Keratinocyte (primary cell): ENCODE results near the gene ZBTB26. TPM values are rescaled to one million over a fixed set of nuclear protein-coding genes. Genes with fewer than 3 reads are reported as not detected.
A peak's percentile ranks its signal among the peaks of the same experiment; 100 is the strongest.

Source experiments
- DNase-seq: peaks from one replicate; pipeline ENCODE4 v3.0.0-alpha.2; 2011; ENCODE audit warnings: low read depth, missing footprints, low spot score
- FAIRE-seq: peaks from 2 replicates; lab custom pipeline; 2011; peaks lifted over from hg19 to GRCh38; lab: Jason Lieb, UNC
- H2AFZ ChIP-seq: 2 replicates; pipeline ENCODE4 v1.6.0; 2012; ENCODE audit warnings: low read length, control low read depth, inconsistent platforms; ENCODE audit not compliant: control insufficient read depth
- H3K27ac ChIP-seq: 2 replicates; pipeline ENCODE4 v1.5.1; 2011; ENCODE audit warnings: low read length; ENCODE audit not compliant: control insufficient read depth, insufficient read depth
- H3K27me3 ChIP-seq: 3 replicates; pipeline ENCODE4 v1.6.0; 2011; ENCODE audit warnings: low read length; ENCODE audit not compliant: control insufficient read depth, insufficient read depth; ENCODE audit errors: extremely low read depth
- H3K36me3 ChIP-seq, 2 experiments: 2 replicates in 1 of 2; 3 replicates in 1 of 2; pipeline ENCODE4 v1.5.1; 2011; ENCODE audit warnings: low read length in 2 of 2, mild to moderate bottlenecking in 1 of 2; ENCODE audit not compliant: control insufficient read depth in 2 of 2, insufficient read depth in 2 of 2; ENCODE audit errors: extremely low read depth in 1 of 2
- H3K4me1 ChIP-seq: 3 replicates; pipeline ENCODE4 v1.5.1; 2011; ENCODE audit warnings: low read length; ENCODE audit not compliant: control insufficient read depth, insufficient read depth; ENCODE audit errors: extremely low read depth
- H3K4me2 ChIP-seq: 3 replicates; pipeline ENCODE4 v1.6.0; 2011; ENCODE audit warnings: low read depth, low read length; ENCODE audit not compliant: control insufficient read depth, insufficient read depth; ENCODE audit errors: extremely low read depth
- H3K4me3 ChIP-seq, 3 experiments: fragments of 200-600 bp in 1 of 3; sonication (generic) in 1 of 3; 2 replicates in 2 of 3; 3 replicates in 1 of 3; pipeline ENCODE4 v1.5.1; 2011 to 2016; ENCODE audit warnings: low read length in 3 of 3, mild to moderate bottlenecking in 3 of 3, control low read depth in 2 of 3, inconsistent platforms in 1 of 3, low read depth in 1 of 3, mixed read lengths in 1 of 3, mixed run types in 1 of 3, moderate library complexity in 1 of 3; ENCODE audit not compliant: control insufficient read depth in 2 of 3, insufficient read depth in 2 of 3; ENCODE audit errors: extremely low read depth in 1 of 3
- H3K79me2 ChIP-seq: 2 replicates; pipeline ENCODE4 v1.6.0; 2012; ENCODE audit warnings: low read length; ENCODE audit not compliant: control insufficient read depth, insufficient read depth
- H3K9ac ChIP-seq: 3 replicates; pipeline ENCODE4 v1.6.0; 2011; ENCODE audit warnings: low read length; ENCODE audit not compliant: control insufficient read depth, insufficient read depth; ENCODE audit errors: extremely low read depth
- H3K9me1 ChIP-seq: 3 replicates; pipeline ENCODE4 v1.6.0; 2011; ENCODE audit warnings: low read length; ENCODE audit not compliant: control insufficient read depth, insufficient read depth; ENCODE audit errors: extremely low read depth
- H3K9me3 ChIP-seq: 2 replicates; pipeline ENCODE4 v1.5.1; 2012; ENCODE audit warnings: low read depth, low read length; ENCODE audit not compliant: control insufficient read depth
- H4K20me1 ChIP-seq: 3 replicates; pipeline ENCODE4 v1.6.0; 2011; ENCODE audit warnings: low read length; ENCODE audit not compliant: control insufficient read depth, insufficient read depth; ENCODE audit errors: extremely low read depth
- EZH2 ChIP-seq: IDR thresholded peaks from one replicate; pipeline ENCODE4 v1.6.1; 2012; ENCODE audit warnings: inconsistent platforms, mild to moderate bottlenecking, low read length, moderate library complexity
- dilution Hi-C: fragments of 300-500 bp; cut with MboI; formaldehyde crosslinking; loops from one replicate; pipeline ENCODE4 v1.7.0; 2020; ENCODE audit warnings: low sequenced_read_pairs; ENCODE audit not compliant: extremely low pct_ligation_motif_present
- polyA plus RNA-seq, 5 experiments: library from polyadenylated mRNA; depleted of rRNA in 3 of 5; stranded (reverse) in 3 of 5; stranded (forward) in 1 of 5; unstranded in 1 of 5; fragments of >200 nt; gene quantifications; 1 replicate in 1 of 5; 2 replicates in 3 of 5; 3 replicates in 1 of 5; pipeline versions ENCODE4 v1.2.1 to v1.2.3, GENCODE V29; 2011 to 2012; ENCODE audit warnings: missing spikeins in 2 of 5, low read depth in 1 of 5, low replicate concordance in 1 of 5
- TF ChIP-seq, protein P1 (sequence below), 3 experiments: IDR thresholded peaks in 1 of 3; conservative IDR thresholded peaks in 1 of 3; optimal IDR thresholded peaks in 1 of 3; 2 replicates in 2 of 3; 3 replicates in 1 of 3; pipeline versions ENCODE3 to v1.5.1; 2011; ENCODE audit warnings: low read length in 3 of 3, mild to moderate bottlenecking in 3 of 3, moderate library complexity in 2 of 3, control low read depth in 1 of 3, inconsistent platforms in 1 of 3; ENCODE audit not compliant: insufficient read depth in 2 of 3; ENCODE audit errors: extremely low read depth in 1 of 3

Gene ZBTB26
- polyA plus RNA-seq, 1 donor (not counting 4 experiments of a cell fraction or from before 2014, with no cell fraction given): 4.1 TPM

DNA sequence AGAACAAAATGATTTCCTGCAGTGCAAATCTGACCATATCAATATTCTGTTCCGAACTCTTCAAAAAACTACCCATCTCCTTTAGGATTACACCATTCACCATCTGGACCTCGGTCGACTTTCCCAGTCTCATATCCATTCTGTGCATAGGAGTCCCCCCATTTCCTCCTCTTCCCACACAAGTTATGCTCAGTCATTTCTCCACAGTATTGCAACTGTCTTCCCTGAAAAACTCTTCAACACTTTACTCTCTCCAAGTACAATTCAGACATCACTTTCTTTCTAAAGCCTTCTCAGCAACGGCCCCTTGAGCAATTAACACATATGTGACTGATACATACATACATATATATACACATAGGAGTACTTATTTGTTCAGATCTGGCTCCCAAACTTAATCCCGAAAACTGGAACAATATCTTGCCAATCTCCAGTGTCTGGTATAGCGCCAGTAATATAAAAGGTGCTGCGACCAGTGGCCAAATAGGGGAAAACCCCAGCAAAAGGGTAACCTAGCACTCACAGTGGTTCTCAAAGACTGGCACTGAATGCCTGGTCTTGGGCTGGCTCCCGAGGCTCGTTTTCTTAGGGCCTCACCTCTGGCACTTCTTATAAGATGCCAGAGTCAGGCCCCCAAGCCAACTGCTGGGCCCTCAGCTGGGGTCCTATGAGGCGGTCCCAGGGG, 629 bp downstream of the ZBTB26 start:
- Histone ChIP-seq H3K36me3 (no peaks in the 10 kb centered on the region), H3K27me3 (no peaks in the 10 kb centered on the region), H3K9me1 (no peaks in the 10 kb centered on the region), H4K20me1 (no peaks in the 10 kb centered on the region), H3K4me2 (peak overlapping the region; percentile 86), H3K4me1 (peaks cover 12% of the 10 kb centered on the region), H3K9ac (peak overlapping the region; percentile 84), H3K9me3 (no peaks in the 10 kb centered on the region), H3K4me3 (peak overlapping the region; percentile 96 to 99 (median 96)), H2AFZ (peak overlapping the region; percentile 82), H3K79me2 (peaks cover 69% of the 10 kb centered on the region), H3K27ac (peak overlapping the region; percentile 80)
- dilution Hi-C loops: no loop called here
- no peak for TF ChIP-seq EZH2
- TF ChIP-seq, protein P1, sequence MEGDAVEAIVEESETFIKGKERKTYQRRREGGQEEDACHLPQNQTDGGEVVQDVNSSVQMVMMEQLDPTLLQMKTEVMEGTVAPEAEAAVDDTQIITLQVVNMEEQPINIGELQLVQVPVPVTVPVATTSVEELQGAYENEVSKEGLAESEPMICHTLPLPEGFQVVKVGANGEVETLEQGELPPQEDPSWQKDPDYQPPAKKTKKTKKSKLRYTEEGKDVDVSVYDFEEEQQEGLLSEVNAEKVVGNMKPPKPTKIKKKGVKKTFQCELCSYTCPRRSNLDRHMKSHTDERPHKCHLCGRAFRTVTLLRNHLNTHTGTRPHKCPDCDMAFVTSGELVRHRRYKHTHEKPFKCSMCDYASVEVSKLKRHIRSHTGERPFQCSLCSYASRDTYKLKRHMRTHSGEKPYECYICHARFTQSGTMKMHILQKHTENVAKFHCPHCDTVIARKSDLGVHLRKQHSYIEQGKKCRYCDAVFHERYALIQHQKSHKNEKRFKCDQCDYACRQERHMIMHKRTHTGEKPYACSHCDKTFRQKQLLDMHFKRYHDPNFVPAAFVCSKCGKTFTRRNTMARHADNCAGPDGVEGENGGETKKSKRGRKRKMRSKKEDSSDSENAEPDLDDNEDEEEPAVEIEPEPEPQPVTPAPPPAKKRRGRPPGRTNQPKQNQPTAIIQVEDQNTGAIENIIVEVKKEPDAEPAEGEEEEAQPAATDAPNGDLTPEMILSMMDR (optimal IDR thresholded peaks at IDR 0.05 in 1 of 3, IDR thresholded peaks at IDR 0.05 in 1 of 3, conservative IDR thresholded peaks at IDR 0.05 in 1 of 3; ENCODE audit: extremely low read depth in 1 of 3, insufficient read depth in 2 of 3, low read length in 3 of 3): no peak
- FAIRE-seq (no peak), DNase-seq (no peak)

DNA sequence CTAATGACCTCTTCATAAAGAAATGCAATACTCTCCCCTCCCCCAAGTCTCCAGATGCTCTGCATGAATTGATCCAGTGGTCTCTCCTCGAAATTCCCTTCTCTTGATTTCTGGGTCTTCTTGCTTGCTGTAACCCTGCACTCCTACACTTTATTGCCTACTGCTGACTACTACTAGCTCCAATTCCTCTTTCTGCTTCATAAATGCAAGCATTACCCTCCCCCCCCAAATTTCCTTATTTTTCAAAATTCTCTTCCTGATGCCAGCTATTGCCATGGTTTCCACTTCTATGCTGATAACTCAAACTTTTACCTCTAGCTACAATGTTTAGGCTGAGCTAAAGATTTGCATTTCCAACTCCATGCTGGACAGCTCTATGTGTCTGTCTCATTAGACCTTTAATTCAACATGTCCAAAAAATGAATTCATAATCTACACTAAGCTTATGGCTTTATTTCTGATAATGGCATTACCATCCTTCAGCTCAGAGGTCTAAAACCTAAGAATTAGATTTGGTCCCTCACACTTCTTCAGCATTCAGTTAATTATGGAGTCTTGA, 1.4 kb downstream of the ZBTB26 start:
- Histone ChIP-seq H3K9me1 (no peaks in the 10 kb centered on the region), H3K4me3 (no peak overlapping the region), H3K4me1 (peaks cover 12% of the 10 kb centered on the region), H3K79me2 (peaks cover 66% of the 10 kb centered on the region), H3K36me3 (no peaks in the 10 kb centered on the region), H2AFZ (no peak overlapping the region), H3K27me3 (no peaks in the 10 kb centered on the region), H3K9me3 (no peaks in the 10 kb centered on the region), H3K4me2 (peak overlapping the region; percentile 86), H3K9ac (no peak overlapping the region), H3K27ac (no peak overlapping the region), H4K20me1 (no peaks in the 10 kb centered on the region)
- no peak for TF ChIP-seq EZH2
- TF ChIP-seq, protein P1 (optimal IDR thresholded peaks at IDR 0.05 in 1 of 3, IDR thresholded peaks at IDR 0.05 in 1 of 3, conservative IDR thresholded peaks at IDR 0.05 in 1 of 3; ENCODE audit: extremely low read depth in 1 of 3, insufficient read depth in 2 of 3, low read length in 3 of 3): no peak
- dilution Hi-C loops: no loop called here
- FAIRE-seq (no peak), DNase-seq (no peak)
